Uterus (tissue), 2 donors: Measurements from ENCODE around the gene ZMAT3.

Source experiments
- CTCF ChIP-seq, 4 experiments: fragments of 200-600 bp in 2 of 4; fragments of 450-650 bp in 2 of 4; sonication (generic) in 2 of 4; IDR thresholded peaks; one replicate each; pipeline ENCODE4 v1.5.1; 2016 to 2019; ENCODE audit warnings: antibody characterized with exemption in 4 of 4, mild to moderate bottlenecking in 2 of 4, moderate library complexity in 1 of 4
- POLR2A ChIP-seq, 2 donors: fragments of 450-650 bp; IDR thresholded peaks; one replicate each; pipeline ENCODE4 v1.6.1; 2016; ENCODE audit warnings: antibody characterized with exemption in 2 of 2, mild to moderate bottlenecking in 1 of 2, moderate library complexity in 1 of 2

- no peak for TF ChIP-seq CTCF (IDR thresholded peaks at IDR 0.05)
- TF ChIP-seq POLR2A (IDR thresholded peaks at IDR 0.05), result no peak
Measured at GRCh38 chr3:179079537-179079936, 7.9 kb upstream of the ZMAT3 start.
